NCI-H2196 (cell line): ENCODE measurements around the gene ECI1.

Experiments used
- DNase-seq: peaks from one replicate; lab custom pipeline; 2025; ENCODE audit not compliant: unreplicated experiment; lab: John Stamatoyannopoulos, UW

The ECI1 gene

GRCh38 chr16:2197765-2198164 lies 53.6 kb downstream of the ECI1 start:
- DNase-seq = no peak

- no peak for DNase-seq
Measured at GRCh38 chr16:2196981-2197511, 54.3 kb downstream of the ECI1 start.

GRCh38 chr16:2196162-2196980 lies 55.0 kb downstream of the ECI1 start, which contains the start of gene CASKIN1:
TSS of gene CASKIN1 (minus strand) at chr16:2196605. CDS start at chr16:2196432, 173 bp downstream.
- DNase-seq = peak; percentile 37

- DNase-seq = no peak
Measured at GRCh38 chr16:2195322-2196161, 55.8 kb downstream of the ECI1 start.

GRCh38 chr16:2194852-2195321 lies 56.5 kb downstream of the ECI1 start:
- DNase-seq = peak; percentile 59

GRCh38 chr16:2194166-2194834 lies 57.1 kb downstream of the ECI1 start:
- peak; percentile 11 for DNase-seq

GRCh38 chr16:2191446-2191706 lies 60.0 kb downstream of the ECI1 start:
- no peak for DNase-seq

- DNase-seq = no peak
Measured at GRCh38 chr16:2190659-2191445, 60.5 kb downstream of the ECI1 start.

- no peak for DNase-seq
Measured at GRCh38 chr16:2190002-2190658, 61.3 kb downstream of the ECI1 start.
